Measurements from ENCODE around the gene ARHGAP26. TPM values are rescaled to one million over a fixed set of nuclear protein-coding genes. Genes with fewer than 3 reads are reported as not detected.
"Not testable (repeated sequence)": the region's sequence is repeated elsewhere in the genome, so short reads cannot be mapped to it uniquely, and the experiment has no call there.

The ARHGAP26 gene
- total RNA-seq, 1 donor from 2014 or later, result 18.7 TPM

GRCh38 chr5:142959683-142960657 is 189.8 kb downstream of the ARHGAP26 start:
- no peaks in the 10 kb centered on the region for H3K9me3 Mint-ChIP-seq
- peaks cover 3% of the 10 kb centered on the region for H3K36me3 Mint-ChIP-seq
- DNase-seq (ENCODE audit: extremely low spot score, unreplicated experiment), result no peak
- no peak overlapping the region for H3K4me3 Mint-ChIP-seq
- no peak overlapping the region for H3K27ac Mint-ChIP-seq
- no peak for TF ChIP-seq CTCF (conservative IDR thresholded peaks at IDR 0.05)
- H3K27me3 Mint-ChIP-seq, result no peaks in the 10 kb centered on the region
- peaks cover 14% of the 10 kb centered on the region for H3K4me1 Mint-ChIP-seq (ENCODE audit: unreplicated experiment)

- Mint-ChIP-seq H3K4me1 (ENCODE audit: unreplicated experiment) (peaks cover 19% of the 10 kb centered on the region), H3K36me3 (peaks cover 3% of the 10 kb centered on the region)
Measured at GRCh38 chr5:142961440-142962173, 191.4 kb downstream of the ARHGAP26 start.

GRCh38 chr5:142962174-142962533 is 192.0 kb downstream of the ARHGAP26 start:
- Mint-ChIP-seq H3K27me3 (no peaks in the 10 kb centered on the region), H3K36me3 (peaks cover 3% of the 10 kb centered on the region), H3K4me1 (ENCODE audit: unreplicated experiment) (peaks cover 19% of the 10 kb centered on the region), H3K9me3 (no peaks in the 10 kb centered on the region), H3K4me3 (no peak overlapping the region), H3K27ac (peak overlapping the region; percentile 54)
- no peak for TF ChIP-seq CTCF (conservative IDR thresholded peaks at IDR 0.05)
- DNase-seq (ENCODE audit: extremely low spot score, unreplicated experiment), result no peak

More at GRCh38 chr5:142961440-142962173, 191.4 kb downstream of the ARHGAP26 start:
- no peaks in the 10 kb centered on the region for H3K9me3 Mint-ChIP-seq
- H3K4me3 Mint-ChIP-seq, result no peak overlapping the region
- H3K27me3 Mint-ChIP-seq, result no peaks in the 10 kb centered on the region
- TF ChIP-seq CTCF (conservative IDR thresholded peaks at IDR 0.05), result no peak
- DNase-seq (ENCODE audit: extremely low spot score, unreplicated experiment), result no peak
- peak overlapping the region; percentile 54 for H3K27ac Mint-ChIP-seq

GRCh38 chr5:142965258-142966120 is 195.3 kb downstream of the ARHGAP26 start:
- DNase-seq (ENCODE audit: extremely low spot score, unreplicated experiment); H3K36me3 Mint-ChIP-seq; H3K27ac Mint-ChIP-seq; H3K4me3 Mint-ChIP-seq; H3K9me3 Mint-ChIP-seq; H3K27me3 Mint-ChIP-seq: not testable (repeated sequence)
- peaks cover 11% of the 10 kb centered on the region for H3K4me1 Mint-ChIP-seq (ENCODE audit: unreplicated experiment)
- TF ChIP-seq CTCF (conservative IDR thresholded peaks at IDR 0.05), result peak; percentile 71

- peaks cover 3% of the 10 kb centered on the region for H3K36me3 Mint-ChIP-seq
- H3K9me3 Mint-ChIP-seq, result no peaks in the 10 kb centered on the region
- H3K27ac Mint-ChIP-seq, result no peak overlapping the region
- TF ChIP-seq CTCF (conservative IDR thresholded peaks at IDR 0.05), result no peak
- DNase-seq (ENCODE audit: extremely low spot score, unreplicated experiment), result no peak
- no peaks in the 10 kb centered on the region for H3K27me3 Mint-ChIP-seq
- H3K4me3 Mint-ChIP-seq, result no peak overlapping the region
- peaks cover 11% of the 10 kb centered on the region for H3K4me1 Mint-ChIP-seq (ENCODE audit: unreplicated experiment)
Measured at GRCh38 chr5:142966121-142966420, 195.9 kb downstream of the ARHGAP26 start.

All from type B pancreatic cell (in vitro differentiated cells).